ENCODE results near the gene FOXO3. TPM values are rescaled to one million over a fixed set of nuclear protein-coding genes. Genes with fewer than 3 reads are reported as not detected.

FOXO3 gene
- total and polyA plus RNA-seq, 2 of the 8 experiments (the other 6 are each of a cell fraction or from before 2014, with no cell fraction given), result 13.1 to 19.3 TPM

GRCh38 chr6:108610957-108611586 is 50.4 kb downstream of the FOXO3 start:
- Histone ChIP-seq H3K4me2 (ENCODE audit: insufficient read depth in 1 of 2, low read depth in 2 of 2, low read length in 2 of 2) (no peak overlapping the region), H3K36me3 (ENCODE audit: control insufficient read depth in 2 of 4, insufficient read depth in 4 of 4, low read length in 3 of 4) (no peaks in the 10 kb centered on the region), H4K8ac (ENCODE audit: extremely low read depth, insufficient read depth, low read length) (no peak overlapping the region), H4K20me1 (replicated peaks in 1 of 2; ENCODE audit: control insufficient read depth in 1 of 2, insufficient read depth in 2 of 2, low read length in 2 of 2) (no peaks in the 10 kb centered on the region), H2BK5ac (ENCODE audit: low read depth, low read length) (no peak overlapping the region), H3K14ac (ENCODE audit: insufficient read length) (no peak overlapping the region), H2AFZ (ENCODE audit: low read length) (no peak overlapping the region), H2BK120ac (replicated peaks; ENCODE audit: low read depth, low read length) (no peak overlapping the region), H4K91ac (replicated peaks; ENCODE audit: insufficient read length, low read length) (no peak overlapping the region), H3K27ac (ENCODE audit: low read depth, low read length) (no peak overlapping the region), H4K5ac (ENCODE audit: insufficient read length, low read depth, low read length) (no peak overlapping the region), H3K56ac (replicated peaks; ENCODE audit: insufficient read length, low read depth, low read length) (no peak overlapping the region), H3K4ac (replicated peaks; ENCODE audit: insufficient read length, low read depth, low read length) (no peak overlapping the region), H3K18ac (ENCODE audit: extremely low read depth, low read length) (no peak overlapping the region), H3K79me1 (ENCODE audit: low read depth, low read length) (no peaks in the 10 kb centered on the region), H3K23me2 (ENCODE audit: low read depth, low read length) (no peaks in the 10 kb centered on the region), H3K79me2 (ENCODE audit: control insufficient read depth in 1 of 2, insufficient read depth in 2 of 2, low read length in 2 of 2) (peaks cover 0 to 72% of the 10 kb centered on the region in 2 experiments; a peak in 2 of 4 replicates), H2BK20ac (ENCODE audit: low read length) (no peak overlapping the region), H3K9ac (replicated peaks in 1 of 4; ENCODE audit: extremely low read depth in 1 of 4, low read depth in 3 of 4, low read length in 3 of 4) (no peak overlapping the region), H2BK12ac (ENCODE audit: low read depth, low read length) (no peak overlapping the region), H3K27me3 (replicated peaks in 1 of 4; ENCODE audit: control insufficient read depth in 3 of 4, extremely low read depth in 1 of 4, insufficient read depth in 3 of 4, low read length in 3 of 4) (no peaks in the 10 kb centered on the region), H3K9me3 (ENCODE audit: insufficient read depth in 2 of 2, low read depth in 1 of 2, low read length in 1 of 2) (no peaks in the 10 kb centered on the region), H2BK15ac (ENCODE audit: low read length) (no peak overlapping the region), H3K23ac (ENCODE audit: insufficient read length) (no peak overlapping the region), H3K4me3 (ENCODE audit: extremely low read depth in 1 of 4, insufficient read depth in 2 of 4, low read depth in 3 of 4, low read length in 4 of 4) (no peak overlapping the region), H2AK5ac (ENCODE audit: low read depth, low read length) (no peak overlapping the region), H3K4me1 (replicated peaks in 1 of 4; ENCODE audit: control insufficient read depth in 3 of 4, insufficient read depth in 4 of 4, low read length in 3 of 4) (peaks cover 0 to 15% (median 3%) of the 10 kb centered on the region in 4 experiments; a peak in 5 of 7 replicates)
- DNase-seq (ENCODE audit: low read depth in 1 of 2, low spot score in 2 of 2) (no peak), FAIRE-seq (no peak)
- ChIA-PET POLR2A (ENCODE audit: partially characterized antibody) (interaction anchor here (1.1 kb wide), 1 partner anchor 15 kb away, joined by 3 read pairs; no protein-coding TSS in a partner anchor), CTCF (ENCODE audit: partially characterized antibody) (no interaction called here)
- WGBS, 2 experiments (ENCODE audit: extremely low coverage in 1 of 2, insufficient coverage in 1 of 2, insufficient read length in 1 of 2, insufficient replicate concordance in 2 of 2, low coverage in 1 of 2, low lambda C conversion rate in 2 of 2, missing lambda C conversion rate in 1 of 2), result 65% methylated on average over 4 of the region's 4 CpGs; no CpG with 5 or more reads in 1 of the 2 experiments
- TF ChIP-seq KDM1A (IDR thresholded peaks at IDR 0.05; ENCODE audit: borderline replicate concordance, low read length) (no peak), SIRT6 (IDR thresholded peaks at IDR 0.05; ENCODE audit: low read length) (no peak)
